Uterus (tissue), 2 donors: ENCODE measurements around the gene PTCSC3.
"Not testable (repeated sequence)": the region's sequence is repeated elsewhere in the genome, so short reads cannot be mapped to it uniquely, and the experiment has no call there.

ENCODE experiments used
- CTCF ChIP-seq, 4 experiments: fragments of 200-600 bp in 2 of 4; fragments of 450-650 bp in 2 of 4; sonication (generic) in 2 of 4; IDR thresholded peaks; one replicate each; pipeline ENCODE4 v1.5.1; 2016 to 2019; ENCODE audit warnings: antibody characterized with exemption in 4 of 4, mild to moderate bottlenecking in 2 of 4, moderate library complexity in 1 of 4
- POLR2A ChIP-seq, 2 donors: fragments of 450-650 bp; IDR thresholded peaks; one replicate each; pipeline ENCODE4 v1.6.1; 2016; ENCODE audit warnings: antibody characterized with exemption in 2 of 2, mild to moderate bottlenecking in 1 of 2, moderate library complexity in 1 of 2

- TF ChIP-seq CTCF, POLR2A (IDR thresholded peaks at IDR 0.05): not testable (repeated sequence)
Observed at GRCh38 chr14:36104258-36104657, 72.3 kb downstream of the PTCSC3 start.
